ENCODE data around the gene CASTOR2. TPM values are rescaled to one million over a fixed set of nuclear protein-coding genes. Genes with fewer than 3 reads are reported as not detected.

CASTOR2 gene
- total RNA-seq, 3 donors from 2014 or later = 4.3 to 8.8 (median 7.8) TPM

DNA sequence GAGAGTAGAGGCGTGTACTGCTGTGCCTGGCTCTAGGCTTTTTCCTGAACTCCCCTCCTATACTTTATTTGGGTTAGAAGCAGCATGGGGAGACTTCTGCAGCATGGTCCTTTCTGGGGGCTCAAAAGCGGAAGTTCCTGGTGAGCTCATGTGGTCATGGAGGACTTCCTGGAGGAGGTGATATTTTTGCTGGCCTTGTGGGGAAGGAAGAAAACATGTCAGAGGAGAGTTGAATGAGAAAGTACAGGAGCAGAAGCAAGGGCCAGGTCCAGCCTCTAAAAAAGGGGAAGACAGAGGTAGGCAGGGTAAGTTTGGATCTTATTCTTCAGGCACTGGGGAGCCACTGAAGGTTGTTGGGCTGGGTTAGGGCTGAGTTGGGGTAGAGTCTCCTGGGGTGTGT, 45.5 kb downstream of the CASTOR2 start:
- TF ChIP-seq POLR2A (IDR thresholded peaks at IDR 0.05) (no peak), POLR2AphosphoS5 (IDR thresholded peaks at IDR 0.05) (no peak)
- TF ChIP-seq, protein P1, sequence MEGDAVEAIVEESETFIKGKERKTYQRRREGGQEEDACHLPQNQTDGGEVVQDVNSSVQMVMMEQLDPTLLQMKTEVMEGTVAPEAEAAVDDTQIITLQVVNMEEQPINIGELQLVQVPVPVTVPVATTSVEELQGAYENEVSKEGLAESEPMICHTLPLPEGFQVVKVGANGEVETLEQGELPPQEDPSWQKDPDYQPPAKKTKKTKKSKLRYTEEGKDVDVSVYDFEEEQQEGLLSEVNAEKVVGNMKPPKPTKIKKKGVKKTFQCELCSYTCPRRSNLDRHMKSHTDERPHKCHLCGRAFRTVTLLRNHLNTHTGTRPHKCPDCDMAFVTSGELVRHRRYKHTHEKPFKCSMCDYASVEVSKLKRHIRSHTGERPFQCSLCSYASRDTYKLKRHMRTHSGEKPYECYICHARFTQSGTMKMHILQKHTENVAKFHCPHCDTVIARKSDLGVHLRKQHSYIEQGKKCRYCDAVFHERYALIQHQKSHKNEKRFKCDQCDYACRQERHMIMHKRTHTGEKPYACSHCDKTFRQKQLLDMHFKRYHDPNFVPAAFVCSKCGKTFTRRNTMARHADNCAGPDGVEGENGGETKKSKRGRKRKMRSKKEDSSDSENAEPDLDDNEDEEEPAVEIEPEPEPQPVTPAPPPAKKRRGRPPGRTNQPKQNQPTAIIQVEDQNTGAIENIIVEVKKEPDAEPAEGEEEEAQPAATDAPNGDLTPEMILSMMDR (IDR thresholded peaks at IDR 0.05) = no peak
- Histone ChIP-seq H3K4me3 (no peak overlapping the region), H3K27me3 (no peaks in the 10 kb centered on the region), H3K4me1 (no peaks in the 10 kb centered on the region), H3K36me3 (no peaks in the 10 kb centered on the region), H3K27ac (no peak overlapping the region), H3K9me3 (no peaks in the 10 kb centered on the region)
- DNase-seq (ENCODE audit: low spot score in 2 of 2) = no peak
- intact Hi-C loops (cut with DNase I; ENCODE audit: low total_unique reads) = no loop called here

DNA sequence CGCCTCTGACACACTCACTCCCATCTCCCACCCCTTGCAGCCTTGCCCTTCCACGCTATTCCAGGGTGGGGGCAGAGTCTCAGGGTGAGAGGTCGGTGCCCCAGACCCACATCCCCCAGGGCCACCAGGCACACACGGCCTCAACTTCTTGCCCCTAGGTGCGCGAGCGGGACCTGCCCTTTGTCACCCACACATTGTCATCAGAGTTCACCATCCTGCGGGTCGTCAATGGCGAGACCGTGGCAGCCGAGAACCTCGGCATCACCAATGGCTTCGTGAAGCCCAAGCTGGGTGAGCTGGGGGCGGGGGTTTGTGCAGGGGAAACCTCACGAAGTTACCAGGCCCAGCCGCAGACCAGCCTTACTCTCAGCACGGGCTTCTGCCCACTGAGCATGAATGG, 53.3 kb downstream of the CASTOR2 start:
- H3K27ac ChIP-seq = no peak overlapping the region
- no peaks in the 10 kb centered on the region for H3K36me3 ChIP-seq
- no peaks in the 10 kb centered on the region for H3K9me3 ChIP-seq
- no peak overlapping the region for H3K4me3 ChIP-seq
- DNase-seq (ENCODE audit: low spot score in 2 of 2) = no peak
- intact Hi-C loops (cut with DNase I; ENCODE audit: low total_unique reads) = no loop called here
- no peaks in the 10 kb centered on the region for H3K4me1 ChIP-seq
- TF ChIP-seq POLR2AphosphoS5 (IDR thresholded peaks at IDR 0.05) (no peak), POLR2A (IDR thresholded peaks at IDR 0.05) (no peak)
- TF ChIP-seq, protein P1 (IDR thresholded peaks at IDR 0.05) = no peak
- no peaks in the 10 kb centered on the region for H3K27me3 ChIP-seq

DNA sequence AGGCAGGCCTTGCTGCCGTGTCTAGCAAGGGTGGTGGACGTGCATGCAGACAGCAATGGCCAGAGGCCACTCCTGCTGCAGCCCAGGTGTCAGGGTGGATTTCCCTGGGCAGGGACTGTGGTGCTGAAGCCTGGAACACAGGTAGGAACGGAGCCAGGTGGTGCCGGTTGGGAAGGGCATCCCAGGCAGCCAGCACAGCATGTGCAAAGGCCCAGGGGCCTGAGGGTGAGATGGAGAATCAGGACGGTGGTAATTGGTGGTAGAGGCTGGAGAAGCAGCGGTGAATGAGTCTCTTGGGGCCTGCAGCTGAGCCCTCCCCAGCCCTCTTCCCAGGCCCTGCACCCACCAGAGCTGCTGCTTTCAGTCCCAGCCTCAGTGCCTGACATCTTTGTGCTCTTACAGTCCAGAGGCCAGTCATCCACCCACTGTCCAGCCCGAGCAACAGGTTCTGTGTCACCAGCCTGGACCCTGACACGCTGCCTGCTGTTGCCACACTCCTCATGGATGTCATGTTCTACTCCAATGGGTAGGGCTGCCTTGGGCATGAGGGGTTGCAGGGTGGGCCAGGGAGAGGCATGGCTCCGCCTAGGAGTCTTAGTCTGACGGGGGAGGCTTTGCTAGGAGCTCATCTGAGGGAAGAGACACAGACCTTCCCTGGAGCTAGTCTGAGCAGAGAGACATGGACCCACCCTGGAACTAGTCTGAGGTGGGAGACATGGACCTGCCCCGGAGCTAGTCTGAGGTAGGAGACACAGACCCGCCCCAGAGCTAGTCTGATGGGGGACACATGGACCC, 54.3 kb downstream of the CASTOR2 start:
- no peaks in the 10 kb centered on the region for H3K36me3 ChIP-seq
- H3K27me3 ChIP-seq = no peaks in the 10 kb centered on the region
- H3K27ac ChIP-seq = no peak overlapping the region
- no peaks in the 10 kb centered on the region for H3K9me3 ChIP-seq
- H3K4me1 ChIP-seq = no peaks in the 10 kb centered on the region
- no peak for TF ChIP-seq POLR2AphosphoS5 (IDR thresholded peaks at IDR 0.05)
- TF ChIP-seq, protein P1 (IDR thresholded peaks at IDR 0.05) = no peak
- TF ChIP-seq POLR2A (IDR thresholded peaks at IDR 0.05) = no peak
- DNase-seq (ENCODE audit: low spot score in 2 of 2) = no peak
- no peak overlapping the region for H3K4me3 ChIP-seq
- intact Hi-C loops (cut with DNase I; ENCODE audit: low total_unique reads) = no loop called here

DNA sequence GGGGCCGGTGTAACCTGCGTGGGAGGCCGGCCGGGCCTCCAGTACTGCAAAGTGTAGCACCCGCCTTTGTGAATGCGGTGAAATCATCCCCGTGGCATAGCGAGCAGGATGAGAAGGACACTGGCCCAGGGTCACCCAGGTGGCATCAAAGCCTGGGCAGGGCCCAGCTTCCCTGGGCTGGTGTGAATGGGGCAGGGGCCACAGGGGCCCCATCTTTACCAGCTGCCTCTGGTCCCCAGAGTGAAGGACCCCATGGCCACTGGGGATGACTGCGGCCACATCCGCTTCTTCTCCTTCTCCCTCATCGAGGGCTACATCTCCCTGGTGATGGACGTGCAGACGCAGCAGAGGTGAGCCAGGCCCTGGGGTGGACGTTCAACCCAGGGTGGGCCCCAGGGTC, 55.3 kb downstream of the CASTOR2 start:
- H3K36me3 ChIP-seq = peaks cover 2% of the 10 kb centered on the region
- DNase-seq (ENCODE audit: low spot score in 2 of 2) = no peak

DNA sequence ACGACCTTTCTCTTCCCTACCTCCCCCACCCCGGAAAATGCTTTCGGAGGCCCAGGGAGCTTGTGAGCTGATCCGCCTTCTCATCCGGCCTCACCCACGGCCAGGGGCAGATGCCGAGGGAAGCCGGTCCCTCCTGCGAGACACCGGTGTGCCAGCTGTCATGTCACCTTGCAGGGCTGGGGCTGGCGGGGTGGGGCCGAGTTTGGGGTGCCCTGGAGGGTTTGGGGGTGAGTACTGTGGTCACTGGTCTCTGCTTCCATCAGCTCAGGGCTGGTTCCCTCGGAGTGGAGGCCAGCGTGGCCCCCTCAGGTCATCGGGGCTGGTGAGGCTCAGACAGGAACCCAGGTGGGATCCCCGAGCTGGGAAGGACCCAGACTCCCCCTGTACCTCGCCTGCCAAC, 60.4 kb downstream of the CASTOR2 start:
- no peaks in the 10 kb centered on the region for H3K27me3 ChIP-seq
- TF ChIP-seq, protein P1 (IDR thresholded peaks at IDR 0.05) = no peak
- TF ChIP-seq POLR2A (IDR thresholded peaks at IDR 0.05) (no peak), POLR2AphosphoS5 (IDR thresholded peaks at IDR 0.05) (no peak)
- no peak for DNase-seq (ENCODE audit: low spot score in 2 of 2)
- no peaks in the 10 kb centered on the region for H3K4me1 ChIP-seq
- intact Hi-C loops (cut with DNase I; ENCODE audit: low total_unique reads) = loop anchor here (5.0 kb wide), 1 partner anchor 673 kb away; no protein-coding TSS in a partner anchor
- peaks cover 3% of the 10 kb centered on the region for H3K36me3 ChIP-seq
- H3K4me3 ChIP-seq = no peak overlapping the region
- no peaks in the 10 kb centered on the region for H3K9me3 ChIP-seq
- no peak overlapping the region for H3K27ac ChIP-seq

More for the DNA sequence above, 55.3 kb downstream of the CASTOR2 start:
- no peak overlapping the region for H3K27ac ChIP-seq
- no peak overlapping the region for H3K4me3 ChIP-seq
- TF ChIP-seq, protein P1 (IDR thresholded peaks at IDR 0.05) = no peak
- TF ChIP-seq POLR2A (IDR thresholded peaks at IDR 0.05) (no peak), POLR2AphosphoS5 (IDR thresholded peaks at IDR 0.05) (no peak)
- H3K9me3 ChIP-seq = no peaks in the 10 kb centered on the region
- H3K4me1 ChIP-seq = no peaks in the 10 kb centered on the region
- no peaks in the 10 kb centered on the region for H3K27me3 ChIP-seq
- intact Hi-C loops (cut with DNase I; ENCODE audit: low total_unique reads) = loop anchor here (5.0 kb wide), 1 partner anchor 667 kb away; no protein-coding TSS in a partner anchor

Measured in breast epithelium (tissue), 4 donors.